NCI-H2227 treated with DMSO at 0.1 percent for 48 hours (cell line): ENCODE data around the gene MCMBP.
A peak's percentile ranks its signal among the peaks of the same experiment; 100 is the strongest.
"Not testable (repeated sequence)": the region's sequence is repeated elsewhere in the genome, so short reads cannot be mapped to it uniquely, and the experiment has no call there.

Source experiments
- DNase-seq: peaks from one replicate; lab custom pipeline; 2025; lab: John Stamatoyannopoulos, UW

The MCMBP gene

GRCh38 chr10:119872610-119872859 lies at the start of gene MCMBP:
MCMBP (minus strand) TSS chr10:119872843; CDS start chr10:119872584, 259 bp downstream.
- no peak for DNase-seq

- no peak for DNase-seq
Observed at GRCh38 chr10:119919826-119920225, 47.2 kb upstream of the MCMBP start.

GRCh38 chr10:119919271-119919670 lies 46.6 kb upstream of the MCMBP start:
- no peak for DNase-seq

- no peak for DNase-seq
Observed at GRCh38 chr10:119917777-119918176, 45.1 kb upstream of the MCMBP start.

GRCh38 chr10:119910689-119911088 lies 38.0 kb upstream of the MCMBP start:
- no peak for DNase-seq

- DNase-seq = no peak
Observed at GRCh38 chr10:119908166-119908565, 35.5 kb upstream of the MCMBP start.

GRCh38 chr10:119907695-119908094 lies 35.1 kb upstream of the MCMBP start:
- DNase-seq = not testable (repeated sequence)

GRCh38 chr10:119903946-119904666 lies 31.5 kb upstream of the MCMBP start:
- DNase-seq = no peak

- no peak for DNase-seq
Observed at GRCh38 chr10:119898577-119898976, 25.9 kb upstream of the MCMBP start.

GRCh38 chr10:119896937-119897770 lies 24.5 kb upstream of the MCMBP start:
- DNase-seq = peak; percentile 8

- DNase-seq = no peak
Observed at GRCh38 chr10:119896061-119896655, 23.5 kb upstream of the MCMBP start.

- DNase-seq = no peak
Observed at GRCh38 chr10:119893845-119894427, 21.3 kb upstream of the MCMBP start.

GRCh38 chr10:119893074-119893473 lies 20.4 kb upstream of the MCMBP start:
- no peak for DNase-seq

- peak; percentile 84 for DNase-seq
Observed at GRCh38 chr10:119892188-119893065, 19.8 kb upstream of the MCMBP start, which contains the start of gene SEC23IP. SEC23IP (plus strand) TSS chr10:119892730; CDS start chr10:119892783, 53 bp downstream.

GRCh38 chr10:119891849-119892187 lies 19.2 kb upstream of the MCMBP start:
- DNase-seq = not testable (repeated sequence)

- DNase-seq = not testable (repeated sequence)
Observed at GRCh38 chr10:119890307-119890706, 17.7 kb upstream of the MCMBP start.

- not testable (repeated sequence) for DNase-seq
Observed at GRCh38 chr10:119889201-119889600, 16.6 kb upstream of the MCMBP start.

GRCh38 chr10:119888715-119889114 lies 16.1 kb upstream of the MCMBP start:
- DNase-seq = not testable (repeated sequence)

- DNase-seq = not testable (repeated sequence)
Observed at GRCh38 chr10:119886070-119886469, 13.4 kb upstream of the MCMBP start.

GRCh38 chr10:119883901-119884611 lies 11.4 kb upstream of the MCMBP start:
- not testable (repeated sequence) for DNase-seq

GRCh38 chr10:119878524-119878923 lies 5.9 kb upstream of the MCMBP start:
- DNase-seq = no peak
